NCI-H146 (cell line): Measurements from ENCODE around the gene PIAS4.

Experiments
- DNase-seq: peaks from one replicate; lab custom pipeline; 2025; lab: John Stamatoyannopoulos, UW

The PIAS4 gene

DNA sequence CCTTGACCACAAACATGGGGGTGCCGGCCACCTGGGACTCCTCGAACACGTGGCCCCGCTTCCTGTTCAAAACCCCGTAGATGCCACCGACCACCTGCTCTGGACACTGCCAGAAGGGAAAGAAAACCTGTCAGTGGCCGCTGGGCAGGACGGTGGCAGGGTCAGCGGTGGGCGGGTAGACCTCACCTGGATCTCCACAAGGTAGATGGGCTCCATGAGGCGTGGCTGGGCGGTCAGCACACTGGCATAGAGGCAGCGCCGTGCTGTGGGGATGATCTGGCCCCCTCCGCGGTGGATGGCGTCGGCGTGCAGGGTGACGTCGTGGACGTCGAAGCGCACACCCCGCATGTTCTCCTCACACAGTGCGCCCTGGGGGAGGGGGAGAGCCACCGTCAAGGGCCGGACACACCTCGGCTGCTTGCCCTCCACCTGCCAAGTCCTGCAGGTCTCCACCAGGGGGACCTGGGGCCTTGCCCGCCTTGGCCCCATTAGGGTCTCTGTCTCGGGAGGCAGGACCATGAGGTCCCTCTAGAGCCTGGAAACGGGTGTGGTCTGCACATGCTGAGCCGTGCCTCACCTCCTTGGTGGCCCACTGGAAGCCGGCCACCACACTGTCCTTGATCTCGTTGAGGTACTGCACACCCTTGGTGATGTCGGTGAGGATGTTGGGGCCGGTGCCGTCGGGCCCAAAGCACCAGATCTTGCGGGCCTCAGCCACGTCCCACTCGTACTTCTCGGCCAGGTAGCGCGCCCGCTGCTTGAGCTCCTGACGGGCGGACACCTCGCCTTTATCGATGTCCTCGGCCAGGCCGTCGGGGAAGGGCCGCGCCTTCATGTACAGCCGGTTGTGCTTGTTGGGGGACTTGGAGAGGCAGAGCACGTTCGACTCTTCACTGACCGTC is 30.0 kb upstream of the PIAS4 start:
- DNase-seq: no peak

DNA sequence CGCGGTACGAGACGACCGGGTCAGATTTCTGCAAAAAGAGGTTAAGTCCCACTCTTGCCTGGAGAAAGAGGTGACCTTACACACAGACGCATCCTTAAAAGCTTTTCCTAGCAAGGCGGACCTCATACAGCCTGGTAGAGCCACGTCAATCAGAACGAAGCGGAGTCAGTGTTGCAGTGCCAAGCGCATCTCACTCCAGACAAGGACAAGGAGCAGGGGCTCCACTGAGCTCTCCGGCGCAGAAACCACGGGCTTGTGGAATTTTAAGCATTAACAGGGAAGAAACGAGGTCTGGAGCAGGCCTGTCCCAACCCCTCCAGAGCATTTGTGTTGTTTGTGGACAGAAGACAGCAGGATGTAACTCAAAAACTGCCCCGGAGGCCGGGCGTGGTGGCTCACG is 29.4 kb upstream of the PIAS4 start:
- no peak for DNase-seq

DNA sequence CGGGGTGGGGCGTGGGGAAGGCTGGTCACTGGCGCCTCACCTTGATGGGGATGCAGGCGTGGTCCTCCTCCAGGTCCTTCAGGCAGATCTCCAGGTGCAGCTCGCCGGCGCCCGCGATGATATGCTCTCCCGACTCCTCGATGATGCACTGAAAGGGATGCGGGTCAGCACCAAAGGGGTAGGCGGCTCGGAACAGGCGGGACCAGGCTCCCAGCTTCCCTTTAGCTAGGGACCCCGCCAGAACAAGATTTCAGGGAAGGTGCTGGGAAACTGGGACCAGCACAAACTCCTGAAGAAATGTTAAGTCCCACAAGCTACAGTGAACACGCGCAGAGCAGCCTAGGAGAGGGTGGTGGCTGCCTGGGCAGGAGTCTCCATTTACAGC is 28.3 kb upstream of the PIAS4 start:
- no peak for DNase-seq

DNA sequence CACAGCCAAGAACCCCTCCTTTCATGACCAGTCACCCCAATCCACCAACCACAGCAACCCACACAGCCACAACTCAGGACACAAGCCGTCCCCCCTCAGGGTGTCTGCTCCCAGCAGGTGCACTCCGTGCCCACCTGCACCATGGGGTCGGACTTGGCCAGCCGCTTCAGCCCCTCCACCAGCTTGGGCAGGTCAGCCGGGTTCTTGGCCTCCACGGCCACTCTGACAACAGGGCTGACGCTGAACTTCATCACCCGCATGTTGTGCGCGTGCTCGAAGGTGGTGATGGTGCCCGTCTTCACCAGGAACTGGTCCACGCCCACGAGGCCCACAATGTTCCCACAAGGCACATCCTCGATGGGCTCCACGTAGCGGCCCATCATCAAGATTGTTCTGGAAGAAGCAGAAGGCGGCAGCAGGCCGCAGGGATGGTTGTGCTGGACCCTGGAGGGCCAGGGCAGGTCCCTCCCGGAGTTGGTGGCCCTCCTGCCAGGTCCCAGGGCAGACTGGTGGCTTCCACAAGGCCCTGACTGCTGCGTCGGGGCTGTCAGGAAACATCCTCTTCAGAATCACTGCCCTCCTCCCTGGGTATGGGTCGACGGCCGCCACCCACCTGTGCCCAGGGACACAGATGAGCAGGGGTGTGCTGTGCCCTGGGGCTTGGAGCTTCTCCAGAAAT is 27.7 kb upstream of the PIAS4 start:
- DNase-seq: no peak

DNA sequence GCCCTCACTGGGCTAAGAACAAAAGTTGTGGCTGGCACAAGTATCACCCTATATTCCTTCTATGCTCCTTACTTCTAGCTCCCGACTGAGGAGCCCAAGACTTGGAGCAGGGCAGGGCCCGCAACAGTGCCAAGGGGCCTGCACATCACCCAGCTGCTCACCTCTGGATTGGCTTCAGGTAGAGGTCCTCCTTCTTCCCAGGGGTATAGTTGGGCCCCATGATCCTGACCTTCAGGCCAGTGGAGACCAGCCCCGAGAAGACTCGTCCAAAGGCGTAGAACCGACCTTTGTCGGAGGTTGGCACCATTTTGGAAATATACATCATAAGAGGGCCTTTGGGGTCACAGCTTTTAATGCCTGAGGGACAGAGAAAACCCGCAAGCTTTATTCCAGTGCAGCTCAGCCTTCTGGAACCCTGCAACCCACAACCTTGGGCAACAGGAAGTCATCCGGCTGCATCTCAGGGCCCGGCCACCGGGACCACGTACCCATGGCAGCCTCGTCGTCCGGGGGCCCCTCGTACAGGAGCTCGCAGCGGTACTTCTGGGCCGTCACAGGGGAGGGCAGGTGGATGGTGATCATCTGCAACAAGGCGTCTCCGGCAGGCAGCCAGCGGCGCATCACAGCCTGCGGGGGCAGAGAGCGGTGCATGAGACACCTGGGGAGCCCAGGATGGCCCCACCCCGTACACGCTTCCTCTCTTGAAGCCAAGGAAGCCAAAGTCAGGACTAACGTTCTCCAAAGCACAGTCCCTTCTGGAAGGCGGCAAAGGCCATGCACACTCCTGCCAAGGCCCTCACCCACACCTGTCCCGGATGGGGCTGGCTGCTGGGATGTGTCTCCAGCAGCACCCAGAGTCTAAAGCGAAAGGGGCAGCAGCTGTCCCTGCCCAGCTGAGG is 26.9 kb upstream of the PIAS4 start:
- no peak for DNase-seq

DNA sequence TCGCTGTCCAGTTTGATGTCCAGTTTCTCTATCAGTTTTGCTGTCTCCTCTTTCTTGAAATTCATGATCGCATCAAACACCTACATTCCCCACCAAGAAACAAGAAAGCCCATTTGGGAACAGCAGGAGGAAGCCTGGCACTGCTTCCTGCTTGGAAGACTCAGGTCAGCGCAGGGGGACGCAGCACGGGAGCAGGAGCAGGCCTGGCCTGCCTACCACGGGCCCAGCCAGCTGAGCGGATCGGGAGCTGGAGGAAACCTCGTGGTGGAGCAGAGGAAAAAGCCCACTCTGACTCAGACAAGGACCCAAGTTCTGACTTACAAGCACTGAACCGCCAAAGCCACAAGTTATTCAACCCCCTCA is 26.2 kb upstream of the PIAS4 start:
- DNase-seq: no peak

DNA sequence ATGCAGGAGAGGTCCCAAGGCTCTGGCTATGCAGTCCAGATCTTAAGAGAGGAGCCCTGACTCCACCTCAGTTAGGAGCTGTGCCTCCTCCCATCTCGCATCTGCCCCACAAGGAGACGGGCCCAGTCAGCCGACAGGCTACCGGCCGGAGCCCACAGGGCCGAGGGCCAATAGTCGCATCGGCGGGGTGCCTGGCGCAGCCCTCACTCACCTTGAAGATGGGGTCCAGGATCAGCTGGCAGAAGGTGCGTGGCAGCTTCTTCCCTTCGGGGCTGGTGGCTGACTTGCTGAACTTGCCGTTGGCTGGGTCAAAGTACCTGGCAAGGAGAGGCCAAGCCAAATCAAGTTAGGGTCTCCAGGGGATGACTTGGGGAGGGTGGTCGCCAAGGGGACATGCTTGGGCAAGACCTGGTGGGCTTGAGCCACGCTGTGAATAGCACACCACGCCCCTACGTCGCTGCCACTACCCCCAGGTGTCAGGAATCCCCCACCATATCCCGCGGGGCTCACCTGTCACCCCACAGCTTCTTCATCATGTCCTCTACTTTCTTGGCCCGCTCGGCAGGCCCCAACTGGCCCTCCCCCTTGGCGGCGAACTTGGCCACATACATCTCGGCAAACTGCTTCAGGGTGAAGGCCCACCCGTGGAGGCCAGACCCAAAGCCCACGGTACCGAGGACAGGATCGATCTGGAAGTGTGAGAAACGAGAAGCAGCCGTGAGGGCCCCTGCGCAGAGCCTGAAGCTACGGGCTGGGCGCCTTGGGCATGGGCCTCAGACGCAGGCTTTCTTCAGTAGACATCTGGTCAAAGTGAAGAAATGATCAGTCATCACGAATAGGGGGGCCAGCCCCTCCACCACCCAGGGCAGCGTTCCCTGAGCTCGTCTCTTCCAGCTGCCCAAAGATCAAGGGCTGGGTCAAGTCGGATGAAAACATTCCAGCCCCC is 25.5 kb upstream of the PIAS4 start:
- no peak for DNase-seq

DNA sequence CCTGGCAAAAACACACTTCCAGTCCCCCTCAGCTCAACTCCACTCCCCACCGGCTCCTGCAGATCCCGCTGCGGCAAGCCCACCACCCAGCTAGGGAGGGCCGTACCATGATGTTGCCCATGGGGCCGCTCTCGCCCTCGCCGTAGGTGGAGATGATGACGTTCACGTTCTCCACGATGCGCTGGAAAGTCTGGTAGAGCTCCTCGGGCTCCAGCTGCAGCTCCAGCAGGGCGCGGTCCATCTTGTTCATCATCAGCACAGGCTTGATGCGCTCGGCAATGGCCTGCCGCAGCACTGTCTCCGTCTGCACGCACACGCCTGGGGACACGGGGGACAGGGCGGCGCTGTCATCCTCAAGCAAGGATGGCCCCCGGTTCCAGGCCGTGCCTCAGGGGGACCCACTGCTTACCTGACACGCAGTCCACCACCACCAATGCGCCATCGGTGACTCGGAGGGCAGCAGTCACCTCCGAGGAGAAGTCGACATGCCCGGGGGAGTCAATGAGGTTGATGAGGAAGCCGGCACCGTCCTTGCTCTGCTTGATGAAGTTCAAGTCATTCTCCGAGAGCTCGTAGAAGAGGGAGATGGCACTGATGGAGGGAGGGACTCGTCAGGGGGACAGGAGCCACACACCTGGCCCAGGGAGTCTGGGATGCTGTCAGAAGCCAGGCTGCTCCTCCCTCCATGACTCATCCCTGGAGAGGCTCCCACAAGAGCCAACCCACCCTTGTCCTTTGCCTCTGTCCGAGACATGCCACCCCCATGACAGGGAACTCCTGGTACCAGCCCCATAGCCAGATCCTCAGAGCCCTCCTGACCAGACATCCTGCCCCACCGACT is 24.6 kb upstream of the PIAS4 start:
- no peak for DNase-seq

DNA sequence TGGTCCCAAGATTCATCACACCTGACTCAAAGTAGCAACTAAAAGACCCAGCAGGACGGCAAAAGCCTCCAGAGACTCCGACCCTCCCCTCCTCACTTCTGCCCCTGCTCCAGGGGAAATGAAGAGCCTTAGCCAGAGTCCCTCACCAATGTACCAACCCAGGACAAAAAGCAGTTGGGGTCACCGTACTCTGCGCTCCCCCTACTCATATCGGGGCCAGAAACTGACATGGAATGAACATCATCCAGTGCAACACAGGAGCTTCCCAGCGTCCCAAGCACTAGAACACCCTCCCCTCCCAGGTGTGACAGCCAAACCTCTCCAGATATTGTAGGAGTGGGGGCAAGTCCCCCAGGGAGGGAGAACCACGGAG is 24.0 kb upstream of the PIAS4 start:
- DNase-seq: no peak

DNA sequence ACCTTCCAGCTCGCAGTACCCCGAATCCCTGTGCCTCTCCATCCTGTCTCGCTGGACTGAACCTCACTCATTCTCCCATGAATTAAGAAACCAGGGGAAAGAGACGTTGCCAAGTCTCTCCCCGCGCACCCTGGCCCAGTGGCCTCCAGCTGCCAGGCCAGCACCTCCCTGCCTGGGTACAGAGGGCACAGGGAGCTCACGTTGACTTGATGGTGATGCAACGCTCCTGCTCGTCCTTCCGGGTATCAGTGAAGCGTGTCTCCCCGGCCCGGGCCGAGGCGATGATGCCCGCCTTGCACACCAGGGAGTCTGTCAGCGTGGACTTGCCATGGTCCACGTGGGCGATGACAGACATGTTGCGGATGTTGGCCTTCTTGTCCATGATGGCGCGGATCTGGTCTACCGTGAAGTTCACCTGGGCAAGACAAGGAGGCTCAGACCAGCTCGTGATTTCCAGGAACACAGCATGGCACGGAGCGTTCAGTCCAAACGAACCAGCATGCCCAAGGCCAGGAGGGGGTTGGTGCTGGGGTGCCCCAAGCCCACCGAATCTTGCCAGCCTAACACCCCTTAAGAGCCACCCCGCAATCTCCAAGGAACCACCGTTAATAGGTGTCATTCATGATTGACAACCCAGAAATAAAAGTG is 23.5 kb upstream of the PIAS4 start:
- DNase-seq: no peak

DNA sequence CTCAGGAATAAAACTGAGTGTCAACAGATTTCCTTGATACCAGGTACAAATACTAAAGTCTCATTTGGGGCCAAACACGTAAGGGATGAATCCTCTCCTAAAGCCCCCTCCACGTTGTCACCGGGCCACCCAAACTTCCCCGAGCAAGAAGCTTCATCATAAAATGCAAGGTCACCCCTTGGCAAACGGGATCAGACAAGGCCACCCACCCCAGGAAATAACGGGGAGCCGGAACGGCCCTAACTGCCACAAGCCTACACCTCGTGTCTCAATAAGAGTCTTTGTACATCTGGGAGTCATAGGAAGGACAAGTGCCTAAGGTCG is 23.0 kb upstream of the PIAS4 start:
- no peak for DNase-seq

DNA sequence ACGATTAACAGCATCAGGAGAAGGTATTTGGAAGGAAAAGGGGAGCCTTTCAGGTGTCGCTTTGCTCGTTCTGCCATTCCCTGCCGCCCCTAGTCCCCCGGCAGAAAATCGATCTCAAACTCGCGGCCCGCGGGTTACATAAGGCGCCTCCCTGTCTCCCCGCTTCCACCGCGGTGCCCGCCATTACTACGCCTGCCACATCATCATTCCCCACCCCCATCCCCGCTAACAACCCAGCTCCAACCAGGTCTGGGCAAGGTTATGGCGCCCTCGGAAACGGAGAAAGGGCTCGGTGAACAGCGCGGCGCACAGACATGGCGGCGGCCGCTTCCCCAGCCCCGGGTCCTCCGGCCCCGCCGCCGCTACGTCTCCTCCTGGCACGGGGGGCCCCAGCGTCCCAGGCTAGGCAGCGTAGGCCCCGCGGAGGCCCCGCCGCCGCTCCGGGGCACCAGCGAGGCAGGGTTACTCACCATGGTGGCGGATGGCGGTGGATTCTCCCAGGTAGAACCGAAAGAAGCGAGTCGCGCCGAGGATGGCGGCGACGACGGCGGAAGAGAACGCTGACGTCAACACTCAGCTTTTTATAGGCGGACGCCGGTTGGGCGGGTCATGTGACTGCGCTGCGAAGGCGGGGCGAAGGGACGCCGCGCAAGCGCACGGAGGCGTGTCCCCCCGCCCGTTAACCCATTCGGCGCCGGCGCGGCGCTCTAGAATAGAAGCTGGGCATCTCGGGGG is 22.5 kb upstream of the PIAS4 start, which contains the start of gene EEF2:
EEF2 (minus strand) TSS at position 556 of the 735 bp plus-strand sequence; CDS start at position 473, 83 bp downstream.
- peak; percentile 84 for DNase-seq

DNA sequence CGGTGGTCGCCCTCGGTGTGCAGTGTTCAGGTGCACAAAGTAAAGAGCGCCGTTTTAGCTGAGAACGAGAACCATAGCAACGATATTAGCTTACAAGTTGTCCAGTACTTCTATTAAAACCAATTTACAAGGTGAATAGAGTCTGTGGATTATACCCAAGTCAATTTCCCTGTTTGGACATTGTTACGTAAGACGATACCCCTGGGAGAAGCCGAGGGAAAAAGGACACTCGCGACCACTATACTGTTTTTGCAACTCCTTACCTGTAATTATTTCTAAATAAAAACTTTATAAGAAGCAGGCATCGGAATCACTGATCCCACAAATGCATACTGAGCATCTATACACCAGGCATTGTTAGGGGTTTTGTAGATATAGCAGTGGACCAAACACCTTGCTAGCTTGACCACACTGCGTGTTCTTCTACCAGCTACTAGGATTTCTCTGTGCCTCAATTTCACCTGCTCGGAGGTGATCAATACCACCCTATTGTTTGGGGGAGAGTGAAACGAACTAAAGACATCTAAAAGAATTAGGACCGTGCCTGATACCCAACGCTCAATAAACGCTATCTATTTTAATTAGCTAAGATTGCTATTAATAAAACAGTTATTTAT is 21.8 kb upstream of the PIAS4 start:
- DNase-seq: no peak

DNA sequence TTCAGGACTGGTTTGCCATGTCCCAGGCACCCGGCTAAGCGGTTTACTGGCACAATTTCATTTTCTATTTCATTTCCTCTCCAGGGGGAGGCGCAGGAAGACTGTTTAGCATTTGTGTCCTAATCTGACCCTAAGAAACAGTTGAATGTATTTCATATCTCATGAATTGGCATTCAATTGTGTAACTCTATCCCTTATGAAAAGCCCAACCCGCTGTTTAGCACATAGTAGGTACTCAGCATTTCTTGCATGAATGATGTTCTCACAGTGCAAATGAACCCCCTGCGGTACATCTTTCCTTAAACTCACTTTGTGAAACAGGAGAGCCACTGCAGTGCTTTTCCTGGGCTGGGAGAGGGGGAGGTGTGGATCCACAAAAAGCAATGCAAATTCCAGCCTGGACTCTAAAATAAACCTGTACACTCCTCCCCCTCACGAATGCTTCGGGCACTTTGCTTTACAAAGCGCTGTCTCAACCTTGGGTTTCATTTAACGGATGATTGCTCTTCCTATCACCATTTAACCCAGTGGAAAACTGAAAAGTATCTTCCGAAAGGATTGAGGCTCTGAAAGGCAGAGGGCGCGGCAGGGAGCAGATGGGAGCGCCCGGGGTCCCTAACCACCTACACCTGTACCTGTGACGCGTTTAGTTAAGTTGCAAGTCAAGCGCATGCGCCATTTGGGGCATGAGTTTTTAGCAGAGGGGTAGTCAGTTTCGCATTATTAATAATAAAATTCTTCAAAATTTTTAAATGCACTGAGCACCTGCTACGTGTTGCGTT is 21.1 kb upstream of the PIAS4 start:
- DNase-seq: peak; percentile 76

DNA sequence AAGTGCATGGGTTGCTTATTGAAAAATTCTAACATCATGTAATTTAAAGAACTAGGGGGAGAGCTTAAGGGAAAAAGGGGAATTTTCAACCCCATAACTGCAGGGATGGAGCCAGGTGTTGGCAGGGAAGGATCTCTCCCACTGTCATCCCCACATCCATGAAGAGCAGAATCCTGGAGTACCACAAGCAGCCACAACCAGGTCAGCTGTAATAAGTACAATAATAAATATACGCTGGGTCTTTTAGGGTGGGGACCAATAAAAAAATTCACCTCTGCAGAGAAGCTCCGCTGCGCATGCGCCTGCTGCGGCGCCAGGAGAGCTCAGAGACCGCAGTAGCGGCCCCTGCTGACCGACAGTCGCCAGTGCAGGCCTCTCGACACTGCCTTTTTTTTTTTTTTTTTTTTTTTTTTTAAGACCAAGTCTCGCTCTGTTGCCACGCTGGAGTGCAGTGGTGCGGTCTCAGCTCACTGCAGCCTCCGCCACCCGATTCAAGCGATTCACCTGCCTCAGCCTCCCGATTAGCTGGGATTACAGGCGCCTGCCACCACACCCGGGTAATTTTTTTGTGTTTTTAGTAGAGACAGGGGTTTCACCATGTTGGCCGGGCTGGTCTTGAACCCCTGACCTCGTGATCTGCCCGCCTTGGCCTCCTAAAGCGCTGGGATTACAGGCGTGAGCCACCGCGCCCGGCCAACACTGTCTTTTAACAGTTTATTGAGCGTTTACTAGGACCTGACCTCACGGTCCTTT is 19.7 kb upstream of the PIAS4 start:
- peak; percentile 84 for DNase-seq

DNA sequence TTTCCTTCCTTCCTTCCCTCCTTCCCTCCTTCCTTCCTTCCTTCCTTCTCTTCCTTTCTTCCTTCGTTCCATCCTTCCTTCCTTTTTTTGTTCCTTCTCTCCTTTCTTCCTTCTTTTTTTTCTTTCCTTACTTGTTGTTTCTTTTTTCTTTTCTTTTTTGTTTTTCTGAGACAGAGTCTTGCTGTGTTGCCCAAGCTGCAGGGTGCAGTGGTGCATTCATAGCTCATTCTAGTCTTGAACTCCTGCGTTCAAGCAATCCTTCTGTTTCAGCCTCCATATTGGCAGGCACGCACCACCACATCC is 16.8 kb upstream of the PIAS4 start:
- DNase-seq: no peak

DNA sequence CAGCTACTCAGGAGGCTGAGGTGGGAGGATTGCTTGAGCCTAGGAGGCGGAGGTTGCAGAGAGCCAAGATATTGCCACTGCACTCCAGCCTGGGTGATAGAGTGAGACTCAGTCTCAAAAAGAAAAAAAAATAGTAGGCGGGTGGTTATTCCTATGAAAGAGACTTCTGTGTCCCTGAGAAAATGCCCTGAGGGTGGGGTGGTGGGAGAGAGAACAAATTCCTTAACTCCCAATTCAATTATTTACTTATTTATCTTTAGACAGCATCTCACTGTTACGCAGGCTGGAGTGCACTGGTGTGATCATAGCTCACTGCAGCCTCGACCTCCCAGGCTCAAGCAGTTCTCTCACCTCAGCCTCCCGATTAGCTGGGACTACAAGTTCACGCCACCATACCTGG is 11.9 kb upstream of the PIAS4 start:
- DNase-seq: no peak
